HepG2 (cell line): ENCODE results near the gene PPEF2. TPM values are rescaled to one million over a fixed set of nuclear protein-coding genes. Genes with fewer than 3 reads are reported as not detected.

Source experiments
- ARNTL ChIP-seq: sonication (generic); formaldehyde crosslinking; IDR thresholded peaks from 2 replicates; pipeline ENCODE4 v1.4.0; 2020; ENCODE audit warnings: mild to moderate bottlenecking, missing genetic modification reagents
- ELF3 ChIP-seq: IDR thresholded peaks from 2 replicates; pipeline ENCODE4 v1.6.1; 2016; ENCODE audit warnings: missing genetic modification reagents, missing compliant biosample characterization
- GATAD1 ChIP-seq: IDR thresholded peaks from 2 replicates; pipeline ENCODE4 v1.6.1; 2016; ENCODE audit warnings: missing genetic modification reagents, missing compliant biosample characterization
- HOXA9 ChIP-seq: sonication (generic); formaldehyde crosslinking; IDR thresholded peaks from 2 replicates; pipeline ENCODE4 v1.8.1; 2022; ENCODE audit warnings: missing genetic modification reagents, mild to moderate bottlenecking, moderate library complexity, borderline replicate concordance
- ISX ChIP-seq: sonication (generic); formaldehyde crosslinking; conservative IDR thresholded peaks from 2 replicates; pipeline ENCODE4 v1.5.0; 2020; ENCODE audit warnings: missing genetic modification reagents
- KAT8 ChIP-seq: IDR thresholded peaks from 2 replicates; pipeline ENCODE4 v1.6.1; 2016; ENCODE audit warnings: missing genetic modification reagents, missing compliant biosample characterization
- KLF12 ChIP-seq: sonication (generic); formaldehyde crosslinking; IDR thresholded peaks from 2 replicates; pipeline ENCODE4 v1.4.0; 2020; ENCODE audit warnings: missing genetic modification reagents, borderline replicate concordance
- MXD3 ChIP-seq: IDR thresholded peaks from 2 replicates; pipeline ENCODE4 v1.6.1; 2016; ENCODE audit warnings: mild to moderate bottlenecking, missing biosample characterization, missing genetic modification reagents
- POLR2AphosphoS5 ChIP-seq: IDR thresholded peaks from 2 replicates; pipeline ENCODE4 v1.6.1; 2012; ENCODE audit warnings: low read depth, low read length
- REPIN1 ChIP-seq: sonication (generic); formaldehyde crosslinking; IDR thresholded peaks from 2 replicates; pipeline ENCODE4 v1.8.0; 2022; ENCODE audit warnings: missing genetic modification reagents, low read depth, mild to moderate bottlenecking, borderline replicate concordance
- RFXANK ChIP-seq: IDR thresholded peaks from 2 replicates; pipeline ENCODE4 v1.6.1; 2016
- SAP130 ChIP-seq: IDR thresholded peaks from 2 replicates; pipeline ENCODE4 v1.6.1; 2016; ENCODE audit warnings: low read depth
- TAF1 ChIP-seq: sonication (generic); formaldehyde crosslinking; IDR thresholded peaks from 2 replicates; pipeline ENCODE4 v1.4.0; 2020; ENCODE audit warnings: missing genetic modification reagents
- YY1 ChIP-seq: IDR thresholded peaks from 2 replicates; pipeline ENCODE4 v1.6.1; 2011; ENCODE audit warnings: low read length, low read depth, moderate library complexity, mild to moderate bottlenecking; ENCODE audit not compliant: insufficient read depth, insufficient replicate concordance
- ZFY ChIP-seq: sonication (generic); formaldehyde crosslinking; IDR thresholded peaks from 2 replicates; pipeline ENCODE4 v1.4.0; 2020; ENCODE audit warnings: missing genetic modification reagents
- ZFYVE20 ChIP-seq: sonication (generic); formaldehyde crosslinking; IDR thresholded peaks from 2 replicates; pipeline ENCODE4 v1.8.0; 2023; ENCODE audit warnings: low read depth, mild to moderate bottlenecking, moderate library complexity, missing genetic modification reagents, borderline replicate concordance
- ZIK1 ChIP-seq: sonication (generic); formaldehyde crosslinking; IDR thresholded peaks from 2 replicates; pipeline ENCODE4 v1.5.0; 2020; ENCODE audit warnings: mild to moderate bottlenecking, low read depth, missing genetic modification reagents, borderline replicate concordance
- ZNF101 ChIP-seq: sonication (generic); formaldehyde crosslinking; IDR thresholded peaks from 2 replicates; pipeline ENCODE4 v1.4.0; 2020; ENCODE audit warnings: mild to moderate bottlenecking, low read depth, missing genetic modification reagents, borderline replicate concordance
- ZNF225 ChIP-seq: sonication (generic); formaldehyde crosslinking; IDR thresholded peaks from 2 replicates; pipeline ENCODE4 v1.4.0; 2020; ENCODE audit warnings: mild to moderate bottlenecking, missing genetic modification reagents
- ZNF30 ChIP-seq: sonication (generic); formaldehyde crosslinking; IDR thresholded peaks from 2 replicates; pipeline ENCODE4 v1.5.0; 2020; ENCODE audit warnings: mild to moderate bottlenecking, missing genetic modification reagents
- ZNF343 ChIP-seq: sonication (generic); formaldehyde crosslinking; IDR thresholded peaks from 2 replicates; pipeline ENCODE4 v1.4.0; 2020; ENCODE audit warnings: mild to moderate bottlenecking, missing genetic modification reagents
- ZNF567 ChIP-seq: sonication (generic); formaldehyde crosslinking; IDR thresholded peaks from 2 replicates; pipeline ENCODE4 v1.8.1; 2023; ENCODE audit warnings: mild to moderate bottlenecking, missing genetic modification reagents, borderline replicate concordance
- ZNF672 ChIP-seq: sonication (generic); formaldehyde crosslinking; IDR thresholded peaks from 2 replicates; pipeline ENCODE4 v1.8.1; 2022; ENCODE audit warnings: missing genetic modification reagents
- ZNF724P ChIP-seq: sonication (generic); formaldehyde crosslinking; IDR thresholded peaks from 2 replicates; pipeline ENCODE4 v1.8.0; 2022; ENCODE audit warnings: missing genetic modification reagents, borderline replicate concordance
- polyA plus RNA-seq, 8 experiments: library from polyadenylated mRNA; depleted of rRNA in 3 of 8; stranded (reverse) in 7 of 8; unstranded in 1 of 8; fragments of >200 nt; fragmentation: Illumina TruSeq in 4 of 8; extraction: Trizol in 4 of 8; gene quantifications; 2 replicates each; pipeline versions ENCODE4 v1.2.1 to v1.2.3, GENCODE V29; 2011 to 2016; ENCODE audit warnings: low read depth in 4 of 8, missing spikeins in 1 of 8, mixed read lengths in 1 of 8; ENCODE audit not compliant: insufficient read depth in 1 of 8
- total RNA-seq, 5 experiments: library from RNA; depleted of rRNA; stranded (reverse); fragments of >200 nt; fragmentation: Illumina TruSeq; extraction: Trizol; gene quantifications; 2 replicates each; pipeline ENCODE4 v1.2.3, GENCODE V29; 2016; ENCODE audit warnings: low read depth in 1 of 5
- TF ChIP-seq, protein P1 (sequence below): sonication (generic); formaldehyde crosslinking; IDR thresholded peaks from 2 replicates; pipeline ENCODE4 v1.4.0; 2020; ENCODE audit warnings: missing genetic modification reagents, borderline replicate concordance
- TF ChIP-seq, protein P2 (sequence below): sonication (generic); formaldehyde crosslinking; IDR thresholded peaks from 2 replicates; pipeline ENCODE4 v1.4.0; 2020; ENCODE audit warnings: mild to moderate bottlenecking, missing genetic modification reagents

PPEF2 gene
- total and polyA plus RNA-seq, 2 of the 13 experiments (the other 11 are each of a cell fraction or from before 2014, with no cell fraction given), result 0.01 TPM; not detected in 1

- TF ChIP-seq POLR2AphosphoS5 (peak; percentile 29; the same call in 1 of the 2 replicates), ARNTL (CRISPR knock-in tag) (peak; percentile 35; the same call in 1 of the 2 replicates), REPIN1 (peak; percentile 56; the same call in 1 of the 2 replicates), ZFYVE20 (CRISPR knock-in tag) (no peak), YY1 (peak; percentile 63), ZNF101 (0 out of 2 replicates have a peak, but pooled peaks have one; percentile 68), ZIK1 (CRISPR knock-in tag) (peak; percentile 76; the same call in 1 of the 2 replicates), ELF3 (CRISPR knock-in tag) (no peak), ZFY (CRISPR knock-in tag) (peak; percentile 49; the same call in 1 of the 2 replicates), GATAD1 (0 out of 2 replicates have a peak, but pooled peaks have one; percentile 10), HOXA9 (no peak), ZNF672 (CRISPR knock-in tag) (no peak), ZNF567 (CRISPR knock-in tag) (peak; percentile 71; the same call in 1 of the 2 replicates), SAP130 (CRISPR knock-in tag) (peak; percentile 81), KAT8 (0 out of 2 replicates have a peak, but pooled peaks have one; percentile 28), TAF1 (peak; percentile 45), RFXANK (CRISPR knock-in tag) (no peak), ZNF343 (CRISPR knock-in tag) (peak; percentile 87), ZNF724P (CRISPR knock-in tag) (peak; percentile 57; the same call in 1 of the 2 replicates), ZNF225 (CRISPR knock-in tag) (peak; percentile 79), ZNF30 (CRISPR knock-in tag) (no peak), KLF12 (CRISPR knock-in tag) (no peak), MXD3 (peak; percentile 83), ISX (CRISPR knock-in tag) (no peak)
- TF ChIP-seq, protein P1, sequence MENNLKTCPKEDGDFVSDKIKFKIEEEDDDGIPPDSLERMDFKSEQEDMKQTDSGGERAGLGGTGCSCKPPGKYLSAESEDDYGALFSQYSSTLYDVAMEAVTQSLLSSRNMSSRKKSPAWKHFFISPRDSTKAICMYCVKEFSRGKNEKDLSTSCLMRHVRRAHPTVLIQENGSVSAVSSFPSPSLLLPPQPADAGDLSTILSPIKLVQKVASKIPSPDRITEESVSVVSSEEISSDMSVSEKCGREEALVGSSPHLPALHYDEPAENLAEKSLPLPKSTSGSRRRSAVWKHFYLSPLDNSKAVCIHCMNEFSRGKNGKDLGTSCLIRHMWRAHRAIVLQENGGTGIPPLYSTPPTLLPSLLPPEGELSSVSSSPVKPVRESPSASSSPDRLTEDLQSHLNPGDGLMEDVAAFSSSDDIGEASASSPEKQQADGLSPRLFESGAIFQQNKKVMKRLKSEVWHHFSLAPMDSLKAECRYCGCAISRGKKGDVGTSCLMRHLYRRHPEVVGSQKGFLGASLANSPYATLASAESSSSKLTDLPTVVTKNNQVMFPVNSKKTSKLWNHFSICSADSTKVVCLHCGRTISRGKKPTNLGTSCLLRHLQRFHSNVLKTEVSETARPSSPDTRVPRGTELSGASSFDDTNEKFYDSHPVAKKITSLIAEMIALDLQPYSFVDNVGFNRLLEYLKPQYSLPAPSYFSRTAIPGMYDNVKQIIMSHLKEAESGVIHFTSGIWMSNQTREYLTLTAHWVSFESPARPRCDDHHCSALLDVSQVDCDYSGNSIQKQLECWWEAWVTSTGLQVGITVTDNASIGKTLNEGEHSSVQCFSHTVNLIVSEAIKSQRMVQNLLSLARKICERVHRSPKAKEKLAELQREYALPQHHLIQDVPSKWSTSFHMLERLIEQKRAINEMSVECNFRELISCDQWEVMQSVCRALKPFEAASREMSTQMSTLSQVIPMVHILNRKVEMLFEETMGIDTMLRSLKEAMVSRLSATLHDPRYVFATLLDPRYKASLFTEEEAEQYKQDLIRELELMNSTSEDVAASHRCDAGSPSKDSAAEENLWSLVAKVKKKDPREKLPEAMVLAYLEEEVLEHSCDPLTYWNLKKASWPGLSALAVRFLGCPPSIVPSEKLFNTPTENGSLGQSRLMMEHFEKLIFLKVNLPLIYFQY (CRISPR knock-in tag), result peak; percentile 72; the same call in 1 of the 2 replicates
- TF ChIP-seq, protein P2, sequence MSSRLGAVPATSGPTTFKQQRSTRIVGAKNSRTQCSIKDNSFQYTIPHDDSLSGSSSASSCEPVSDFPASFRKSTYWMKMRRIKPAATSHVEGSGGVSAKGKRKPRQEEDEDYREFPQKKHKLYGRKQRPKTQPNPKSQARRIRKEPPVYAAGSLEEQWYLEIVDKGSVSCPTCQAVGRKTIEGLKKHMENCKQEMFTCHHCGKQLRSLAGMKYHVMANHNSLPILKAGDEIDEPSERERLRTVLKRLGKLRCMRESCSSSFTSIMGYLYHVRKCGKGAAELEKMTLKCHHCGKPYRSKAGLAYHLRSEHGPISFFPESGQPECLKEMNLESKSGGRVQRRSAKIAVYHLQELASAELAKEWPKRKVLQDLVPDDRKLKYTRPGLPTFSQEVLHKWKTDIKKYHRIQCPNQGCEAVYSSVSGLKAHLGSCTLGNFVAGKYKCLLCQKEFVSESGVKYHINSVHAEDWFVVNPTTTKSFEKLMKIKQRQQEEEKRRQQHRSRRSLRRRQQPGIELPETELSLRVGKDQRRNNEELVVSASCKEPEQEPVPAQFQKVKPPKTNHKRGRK, result 0 out of 2 replicates have a peak, but pooled peaks have one; percentile 56
Measured at GRCh38 chr4:75940692-75941253, 38.5 kb upstream of the PPEF2 start, which contains the start of gene NAAA (continued).
